Panc1 (cell line): ENCODE results near the gene SLC5A2. TPM values are rescaled to one million over a fixed set of nuclear protein-coding genes. Genes with fewer than 3 reads are reported as not detected.
"Not testable (repeated sequence)": the region's sequence is repeated elsewhere in the genome, so short reads cannot be mapped to it uniquely, and the experiment has no call there.

Experiments
- ATAC-seq: fragments of 200-7000 bp; cut with Tn5 transposase; 2 replicates; pipeline ENCODE4 v1.9.1; 2020; ENCODE audit warnings: mild to moderate bottlenecking, moderate library complexity
- BruUV-seq: library from RNA; stranded (reverse); fragments of 400-500 nt; replicated peaks from 2 replicates; lab custom pipeline; 2021; lab: Mats Ljungman, UMichigan
- CTCF ChIA-PET: fragments of 300-600 bp; sonication (Branson Sonifier 250); formaldehyde crosslinking; loops from one replicate; lab custom pipeline; 2022; ENCODE audit warnings: antibody characterized with exemption; lab: Charles Lee
- POLR2A ChIA-PET: fragments of 300-600 bp; sonication (Branson Sonifier 250); formaldehyde crosslinking; loops from one replicate; lab custom pipeline; 2022; ENCODE audit warnings: antibody characterized with exemption; lab: Charles Lee
- DNase-seq: peaks from one replicate; pipeline ENCODE4 v3.0.0-alpha.2; 2010; ENCODE audit warnings: low read depth, low spot score
- H3K27ac ChIP-seq: 2 replicates; pipeline ENCODE4 v1.5.1; 2011; ENCODE audit warnings: mild to moderate bottlenecking, low read length, inconsistent platforms
- H3K27me3 ChIP-seq: fragments of 200-500 bp; sonication (Bioruptor generic); 2 replicates; pipeline ENCODE4 v1.6.0; 2014; ENCODE audit warnings: low read length, inconsistent platforms; ENCODE audit not compliant: control insufficient read depth, insufficient read depth
- H3K36me3 ChIP-seq: fragments of 200-500 bp; sonication (Bioruptor generic); 2 replicates; pipeline ENCODE4 v1.5.1; 2014; ENCODE audit warnings: inconsistent platforms, mild to moderate bottlenecking, low read length, moderate library complexity; ENCODE audit not compliant: control insufficient read depth, insufficient read depth
- H3K4me1 ChIP-seq: 2 replicates; pipeline ENCODE4 v1.5.1; 2011; ENCODE audit warnings: inconsistent platforms, mild to moderate bottlenecking, low read length, moderate library complexity; ENCODE audit not compliant: control insufficient read depth, insufficient read depth
- H3K4me3 ChIP-seq, 2 experiments: 2 replicates each; pipeline ENCODE4 v1.5.1; 2011 to 2012; ENCODE audit warnings: low read depth in 2 of 2, low read length in 2 of 2, mild to moderate bottlenecking in 2 of 2, inconsistent platforms in 1 of 2, moderate library complexity in 1 of 2
- H3K9me3 ChIP-seq: fragments of 200-500 bp; sonication (Bioruptor generic); 2 replicates; pipeline ENCODE4 v1.5.1; 2014; ENCODE audit warnings: low read depth, mild to moderate bottlenecking, inconsistent platforms, low read length, moderate library complexity; ENCODE audit not compliant: control insufficient read depth, insufficient read depth
- CTCF ChIP-seq: fragments of 450-650 bp; IDR thresholded peaks from 2 replicates; pipeline ENCODE4 v1.5.1; 2017; ENCODE audit warnings: mild to moderate bottlenecking
- POLR2AphosphoS5 ChIP-seq: IDR thresholded peaks from 2 replicates; pipeline ENCODE4 v1.6.1; 2012; ENCODE audit warnings: mild to moderate bottlenecking, low read depth, low read length, moderate library complexity
- REST ChIP-seq, 2 experiments: IDR thresholded peaks; 2 replicates each; pipeline ENCODE4 v1.6.1; 2011 to 2012; ENCODE audit warnings: low read depth in 2 of 2, control low read depth in 1 of 2, low read length in 1 of 2, mild to moderate bottlenecking in 1 of 2, moderate library complexity in 1 of 2; ENCODE audit not compliant: insufficient read depth in 1 of 2
- SIN3A ChIP-seq: IDR thresholded peaks from 2 replicates; pipeline ENCODE4 v1.6.1; 2012; ENCODE audit warnings: low read depth, mild to moderate bottlenecking, low read length, moderate library complexity, borderline replicate concordance; ENCODE audit not compliant: insufficient read depth
- TCF7L2 ChIP-seq: IDR thresholded peaks from 2 replicates; pipeline ENCODE4 v1.6.1; 2011; ENCODE audit warnings: mild to moderate bottlenecking, low read depth, low read length, inconsistent platforms
- in situ Hi-C: cut with HindIII; loops from 2 replicates; pipeline ENCODE4 v1.10.0; 2016; ENCODE audit warnings: low sequenced_read_pairs, low pct_unique_long_range_greater_than_20kb
- intact Hi-C: fragments of 100-400 bp; cut with micrococcal nuclease; formaldehyde crosslinking; loops from one replicate; pipeline ENCODE4 v1.10.0; 2022; ENCODE audit not compliant: unreplicated experiment
- total RNA-seq: library from RNA; stranded (reverse); gene quantifications from one replicate; pipeline ENCODE4 v1.2.1, GENCODE V29; 2021; ENCODE audit not compliant: unreplicated experiment

SLC5A2 gene
- total RNA-seq, 1 experiment from 2014 or later: 0.15 TPM

- no peak for DNase-seq
- no peaks in the 10 kb centered on the region for H3K9me3 ChIP-seq
- H3K4me3 ChIP-seq: no peak overlapping the region
- H3K36me3 ChIP-seq: peaks cover 9% of the 10 kb centered on the region; the same call in 1 of the 2 replicates
- ChIA-PET CTCF (no interaction called here), POLR2A (no interaction called here)
- peaks cover 8% of the 10 kb centered on the region for H3K4me1 ChIP-seq
- intact Hi-C loops (no loop called here), in situ Hi-C loops (no loop called here)
- no peak for ATAC-seq
- no peak overlapping the region for H3K27ac ChIP-seq
- TF ChIP-seq TCF7L2: no peak
- no peak for TF ChIP-seq SIN3A
- TF ChIP-seq REST (IDR thresholded peaks at IDR 0.05; ENCODE audit: insufficient read depth in 1 of 2, low read depth in 2 of 2, low read length in 1 of 2): no peak
- TF ChIP-seq POLR2AphosphoS5: no peak
- no peak for TF ChIP-seq CTCF
- no peaks in the 10 kb centered on the region for H3K27me3 ChIP-seq
- BruUV-seq: no TSS peak
These were observed 20.1 kb downstream of the SLC5A2 start for GRCh38 chr16:31502981-31503380.

- CTCF ChIA-PET, H3K4me3 ChIP-seq, H3K27me3 ChIP-seq, H3K27ac ChIP-seq, BruUV-seq, ATAC-seq, H3K9me3 ChIP-seq, POLR2A ChIA-PET, intact Hi-C loops, in situ Hi-C loops, H3K36me3 ChIP-seq, DNase-seq, H3K4me1 ChIP-seq: not testable (repeated sequence)
These were observed 20.6 kb downstream of the SLC5A2 start for GRCh38 chr16:31503555-31503954.

- intact Hi-C loops: no loop called here
- no peak for TF ChIP-seq SIN3A
- TF ChIP-seq TCF7L2: no peak
- no peak overlapping the region for H3K4me3 ChIP-seq
- H3K4me1 ChIP-seq: peaks cover 12% of the 10 kb centered on the region
- H3K27me3 ChIP-seq: no peaks in the 10 kb centered on the region
- ChIA-PET POLR2A (no interaction called here), CTCF (no interaction called here)
- no TSS peak for BruUV-seq
- no peaks in the 10 kb centered on the region for H3K9me3 ChIP-seq
- no peak for DNase-seq
- ATAC-seq: no peak
- in situ Hi-C loops: no loop called here
- peaks cover 9% of the 10 kb centered on the region; the same call in 1 of the 2 replicates for H3K36me3 ChIP-seq
- H3K27ac ChIP-seq: no peak overlapping the region
These were observed 21.2 kb downstream of the SLC5A2 start for GRCh38 chr16:31504159-31504558.
